GM15510 (cell line): ENCODE data around the gene TBCA.

Experiments
- POLR2A ChIP-seq: IDR thresholded peaks from 3 replicates; pipeline ENCODE4 v1.6.1; 2011; ENCODE audit warnings: borderline replicate concordance; ENCODE audit not compliant: insufficient read length; ENCODE audit errors: extremely low read depth

TBCA gene

DNA sequence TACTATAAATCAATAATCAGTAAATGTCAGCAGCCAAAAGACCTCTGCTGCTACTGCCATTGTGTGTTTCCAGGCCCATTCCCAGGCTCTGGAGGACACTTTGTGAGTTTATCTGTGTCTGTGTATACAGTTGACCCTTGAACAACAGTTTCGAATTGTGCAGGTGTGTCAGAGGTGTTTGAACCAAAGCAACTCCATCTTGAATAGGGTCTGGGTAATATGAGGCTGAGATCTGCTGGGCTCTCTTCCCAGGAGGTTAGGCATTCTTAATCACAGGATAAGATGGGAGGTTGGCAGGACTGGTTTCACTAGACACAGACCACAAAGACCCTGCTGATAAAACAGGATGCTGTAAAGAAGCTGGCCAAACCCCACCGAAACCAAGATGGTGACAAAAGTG, 2.3 kb upstream of the TBCA start:
- TF ChIP-seq POLR2A: no peak

DNA sequence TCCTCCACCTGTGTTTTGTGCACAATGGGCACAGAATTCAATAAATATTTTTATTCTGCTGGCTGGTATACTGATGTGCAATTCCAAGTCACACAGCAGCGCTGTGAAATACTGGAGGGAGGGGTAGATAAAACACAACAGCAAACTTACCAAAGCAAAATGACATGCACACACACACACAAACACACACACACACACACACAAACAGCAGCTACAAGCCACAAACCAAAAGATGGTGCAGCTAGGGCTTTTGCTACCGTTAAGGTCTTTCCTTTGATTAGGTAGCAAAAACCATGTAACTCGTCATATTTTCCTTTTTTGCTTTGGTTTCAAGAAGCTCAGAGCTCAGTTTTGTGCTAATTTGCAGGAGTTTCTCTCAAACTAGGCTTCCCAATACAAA, 1.8 kb upstream of the TBCA start:
- no peak for TF ChIP-seq POLR2A

DNA sequence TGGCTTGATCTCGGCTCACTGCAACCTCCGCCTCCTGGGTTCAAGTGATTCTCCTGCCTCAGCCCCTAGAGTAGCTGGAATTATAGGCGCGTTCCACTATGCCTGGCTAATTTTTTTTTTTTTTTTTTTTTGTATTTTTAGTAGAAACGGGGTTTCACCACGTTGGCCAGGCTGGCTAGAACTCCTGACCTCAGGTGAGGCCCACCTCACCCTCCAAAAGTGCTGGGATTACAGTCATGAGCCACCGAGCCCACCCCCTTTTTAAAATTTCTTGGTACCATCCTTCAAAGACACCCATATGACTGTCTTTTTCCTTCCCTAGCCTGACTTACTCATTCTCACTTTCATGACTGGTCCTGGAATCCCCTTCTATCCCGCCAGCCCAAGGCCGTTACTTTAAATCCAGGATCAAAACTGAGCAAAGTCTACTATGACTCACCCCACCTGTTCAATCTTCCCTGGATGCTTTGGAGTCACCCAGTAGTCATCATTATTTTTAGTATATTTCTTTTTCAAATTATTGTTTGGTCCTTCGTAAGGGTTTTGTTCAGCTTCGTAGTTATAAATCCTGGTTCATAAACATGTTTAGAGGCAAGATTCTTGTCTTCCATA, 1.2 kb upstream of the TBCA start:
- TF ChIP-seq POLR2A: no peak

DNA sequence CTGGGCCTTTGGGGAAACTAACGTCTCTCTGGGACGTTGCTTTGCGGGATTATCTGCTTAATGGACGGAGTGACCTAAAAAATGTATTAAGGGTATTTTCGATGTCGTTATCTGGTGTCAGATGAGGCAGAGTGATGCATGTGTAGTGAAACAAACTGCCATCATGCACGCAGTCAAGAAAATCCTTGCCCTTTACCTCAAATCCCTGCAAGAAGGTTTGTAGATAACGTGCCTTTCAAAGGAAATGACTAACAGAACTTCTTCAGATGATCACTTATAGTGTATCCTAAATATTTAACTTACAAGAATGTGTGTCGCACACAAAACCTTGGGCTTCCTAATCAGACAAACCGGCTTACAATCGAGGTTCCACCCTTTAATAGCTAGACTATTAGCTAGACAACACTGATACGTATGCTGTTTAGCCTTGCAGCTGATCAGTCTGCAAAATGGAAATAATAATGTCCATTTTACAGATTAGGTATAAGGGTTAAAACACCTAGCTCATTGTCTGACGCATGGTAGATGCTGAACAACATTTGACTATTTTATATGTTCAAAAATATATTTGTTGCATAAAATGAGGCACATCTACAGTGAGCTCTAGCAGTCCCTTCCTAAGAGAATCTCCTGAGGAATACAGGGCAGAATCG, 541 bp upstream of the TBCA start:
- no peak for TF ChIP-seq POLR2A

DNA sequence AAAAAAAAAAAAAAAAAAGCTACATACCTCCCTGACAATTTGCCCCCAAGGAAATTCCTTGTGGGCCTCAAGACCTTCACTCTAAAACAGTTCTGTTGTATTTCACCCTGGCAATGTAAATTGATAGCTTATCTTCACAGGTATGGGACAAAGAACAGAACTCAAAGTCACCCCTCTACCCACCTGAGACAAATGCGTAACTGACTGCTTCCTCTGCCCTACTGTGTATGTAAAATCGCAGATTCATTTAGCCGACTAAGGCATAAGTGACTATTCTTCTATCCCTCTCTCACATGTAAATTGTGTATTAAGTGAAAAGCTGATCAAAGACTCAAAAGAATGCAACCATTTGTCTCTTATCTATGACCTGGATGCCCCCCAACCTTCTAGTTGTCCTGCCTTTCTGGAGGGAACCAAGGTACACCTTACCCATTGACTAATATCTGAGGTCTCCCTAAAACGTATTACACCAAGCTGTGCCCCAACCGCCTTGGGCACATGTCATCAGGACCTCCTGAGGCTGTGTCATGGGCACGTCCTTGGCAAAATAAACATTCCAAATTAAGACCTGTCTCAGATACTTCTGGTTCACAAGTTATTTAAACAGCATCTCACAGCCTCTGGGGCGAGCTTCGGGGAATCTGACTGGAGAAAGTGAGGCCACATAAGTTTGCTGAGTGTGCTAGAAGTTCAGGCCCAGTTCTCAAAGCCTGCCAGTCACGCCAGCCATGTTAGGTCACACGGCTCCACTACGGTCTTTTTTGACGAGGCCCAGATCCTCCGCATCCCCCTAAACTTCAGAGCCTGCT, 954 bp downstream of the TBCA start:
- TF ChIP-seq POLR2A: no peak

DNA sequence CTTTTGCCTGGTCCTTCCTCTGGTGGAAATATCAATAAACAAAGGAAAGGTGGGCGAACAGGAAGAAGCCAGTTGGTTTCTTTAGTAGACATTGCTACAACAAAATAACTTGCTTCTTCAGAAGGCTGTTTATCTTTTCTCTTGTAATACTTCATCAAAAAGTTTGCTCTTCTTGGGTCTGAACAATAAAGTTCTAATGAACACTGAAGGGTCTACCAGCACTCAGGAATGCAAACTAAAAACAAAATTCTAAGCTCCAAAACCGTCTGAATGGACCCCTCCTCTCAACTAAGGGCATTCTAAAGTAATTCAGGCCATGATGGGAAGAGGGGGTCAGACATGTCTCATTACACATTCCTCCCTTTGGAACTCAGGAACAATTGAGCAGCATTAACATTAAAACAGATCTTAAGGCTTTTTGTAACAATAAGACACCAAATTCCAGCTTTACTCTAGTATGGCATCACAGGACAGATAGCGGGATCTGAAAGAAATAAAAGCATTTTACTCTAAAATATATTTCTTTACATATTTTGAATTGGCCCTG, 2.3 kb downstream of the TBCA start:
- no peak for TF ChIP-seq POLR2A

DNA sequence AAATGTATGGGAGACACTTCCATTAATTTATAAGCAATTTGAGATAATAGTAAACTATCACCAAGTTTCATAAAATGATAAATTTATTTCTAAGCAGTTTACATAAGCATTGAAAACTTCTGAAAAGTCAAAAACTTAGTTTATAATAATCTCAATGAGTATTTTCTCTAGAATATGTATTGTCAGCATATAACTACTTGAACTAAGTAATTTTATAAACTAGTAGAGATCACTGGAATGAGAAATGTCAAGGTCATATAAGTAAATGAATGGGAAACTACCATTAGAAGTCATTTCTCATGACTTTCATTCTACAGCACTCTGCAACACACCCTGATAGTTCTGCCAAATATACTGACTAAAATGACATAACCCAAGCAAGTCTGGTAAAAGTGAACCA, 3.4 kb downstream of the TBCA start:
- no peak for TF ChIP-seq POLR2A

DNA sequence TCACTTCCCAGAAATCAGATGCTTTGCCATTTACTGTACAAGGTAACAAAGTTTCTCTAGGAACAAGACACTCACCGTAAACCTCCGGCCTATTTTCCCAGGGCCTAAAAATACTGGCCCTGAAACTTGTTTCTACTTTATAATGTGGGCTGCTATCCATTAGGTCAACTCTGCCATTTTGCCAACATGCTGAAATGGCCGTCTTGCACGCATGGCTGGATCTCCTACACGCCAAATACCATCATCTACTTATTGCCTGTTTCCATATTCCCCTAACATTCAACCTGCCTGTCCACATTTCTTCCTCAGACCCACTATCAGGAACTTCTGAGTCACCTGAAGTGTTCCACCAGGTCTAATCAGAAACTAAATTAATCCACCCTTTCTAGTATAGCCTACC, 4.7 kb downstream of the TBCA start:
- TF ChIP-seq POLR2A: no peak

DNA sequence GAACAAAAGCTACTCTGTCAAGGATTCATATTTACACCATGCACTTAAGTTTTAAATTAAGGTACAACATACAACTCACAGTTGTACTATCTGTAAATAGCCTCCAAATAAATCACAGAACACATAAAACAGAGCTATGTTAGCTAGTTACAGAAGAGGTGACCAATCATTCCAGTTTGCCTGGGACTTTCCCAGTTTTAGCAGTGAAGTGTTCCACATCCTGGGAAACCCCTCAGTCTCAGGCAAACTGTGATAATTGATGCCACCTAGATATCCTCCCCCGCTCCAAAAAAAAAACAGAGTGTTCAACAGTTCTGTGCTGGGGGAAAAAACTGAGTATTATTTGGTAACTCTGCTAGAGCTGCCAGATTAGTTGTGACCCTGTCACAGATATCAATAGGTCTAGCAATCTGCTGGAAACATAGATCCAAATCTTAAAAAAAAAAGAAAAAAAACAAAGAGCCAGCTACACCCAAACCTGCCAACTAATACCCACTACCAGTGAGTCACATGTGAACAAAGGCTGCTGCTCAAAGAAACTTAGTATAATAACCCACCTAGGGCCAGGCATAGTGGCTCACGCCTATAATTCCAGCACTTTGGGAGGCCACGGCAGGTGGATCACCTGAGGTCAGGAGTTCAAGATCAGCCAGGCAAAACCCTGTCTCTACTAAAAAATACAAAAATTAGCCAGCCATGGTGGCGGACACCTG, 5.7 kb downstream of the TBCA start:
- no peak for TF ChIP-seq POLR2A

DNA sequence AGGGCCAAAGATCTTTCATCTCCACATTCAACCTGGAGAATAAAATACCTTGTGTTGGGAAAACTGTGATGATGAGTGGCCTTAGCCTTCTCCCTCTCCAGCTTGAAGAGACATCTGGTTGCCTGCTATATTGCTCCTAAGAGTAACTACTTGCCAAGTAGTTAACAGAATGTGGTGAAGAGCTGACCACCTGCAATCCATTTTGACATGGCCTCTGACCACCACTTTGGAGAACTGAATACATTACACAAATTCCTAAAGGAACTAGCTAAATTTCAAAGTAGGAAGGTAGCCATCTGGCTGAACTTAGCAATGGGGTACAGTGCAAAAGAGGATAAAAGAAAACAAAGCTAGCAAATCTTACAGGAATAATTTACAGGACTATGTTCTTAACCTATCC, 7.2 kb downstream of the TBCA start:
- TF ChIP-seq POLR2A: no peak

DNA sequence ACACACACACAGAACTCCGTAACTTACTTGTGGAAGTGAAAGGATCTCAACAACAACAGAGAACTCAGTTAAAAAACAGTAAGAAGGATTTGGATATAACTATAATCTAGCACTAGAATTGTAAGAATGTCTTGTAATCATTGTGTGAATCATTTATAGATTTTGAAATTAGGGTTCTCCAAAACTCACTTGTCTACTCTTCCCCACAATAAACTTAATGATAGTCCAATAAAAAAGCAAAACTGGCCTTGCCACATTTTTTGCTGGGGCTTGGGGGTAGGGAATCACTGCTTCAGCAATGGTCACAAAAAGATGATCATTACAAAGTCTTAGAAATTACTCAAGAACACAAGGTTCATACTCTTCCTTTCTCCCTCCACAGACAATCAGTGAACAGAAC, 8.8 kb downstream of the TBCA start:
- TF ChIP-seq POLR2A: no peak

DNA sequence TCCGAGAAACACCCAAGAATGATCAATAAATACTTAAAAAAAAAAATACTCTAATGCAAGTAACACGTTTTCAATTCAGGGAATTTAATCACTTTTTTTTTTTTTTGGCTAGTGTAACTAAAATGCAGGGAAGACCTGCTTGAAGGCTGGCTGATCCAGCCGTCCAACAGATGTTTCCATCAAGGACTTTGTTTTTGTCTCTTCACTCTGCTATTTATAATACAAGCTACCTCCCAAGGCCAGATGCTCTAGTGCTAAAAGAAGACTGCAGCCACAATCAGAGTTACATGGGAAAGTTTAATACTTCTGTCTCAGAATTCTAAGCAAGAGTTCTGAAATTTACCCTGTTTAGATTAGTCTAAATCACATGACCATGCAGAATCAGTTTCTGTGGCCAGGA, 14.5 kb downstream of the TBCA start:
- TF ChIP-seq POLR2A: no peak

DNA sequence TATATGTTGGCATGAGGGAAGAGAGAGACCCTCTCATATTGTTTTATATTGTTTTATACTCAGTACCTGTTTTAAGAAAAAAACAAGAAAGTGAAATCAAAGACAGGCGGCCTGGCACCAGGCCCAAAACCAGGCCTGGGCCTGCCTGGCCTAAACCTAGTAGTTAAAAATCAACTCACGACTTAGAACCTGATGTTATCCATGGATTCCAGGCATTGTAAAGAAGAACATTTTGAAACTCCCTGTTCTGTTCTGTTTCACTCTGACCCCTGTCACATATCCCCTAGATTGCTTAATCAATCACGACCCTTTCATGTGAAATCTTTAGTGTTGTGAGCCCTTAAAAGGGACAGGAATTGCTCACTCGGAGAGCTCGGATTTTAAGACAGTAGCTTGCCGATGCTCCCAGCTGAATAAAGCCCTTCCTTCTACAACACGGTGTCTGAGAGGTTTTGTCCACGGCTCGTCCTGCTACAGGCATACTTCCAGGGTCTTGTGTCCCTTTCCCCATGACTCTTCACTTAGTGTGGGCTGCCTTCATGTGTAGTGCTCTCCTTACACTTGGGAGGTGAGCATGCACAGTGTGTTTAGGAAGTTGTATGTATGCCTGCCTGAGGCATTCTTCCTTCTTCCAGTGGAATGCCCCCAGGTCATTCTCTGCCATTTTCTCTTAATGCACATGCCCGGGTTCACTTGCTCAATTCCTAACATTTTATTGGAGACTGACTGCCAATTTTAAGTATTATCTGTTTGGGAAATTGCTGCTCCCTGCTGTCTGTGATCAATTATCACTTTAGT, 17.8 kb downstream of the TBCA start:
- no peak for TF ChIP-seq POLR2A

DNA sequence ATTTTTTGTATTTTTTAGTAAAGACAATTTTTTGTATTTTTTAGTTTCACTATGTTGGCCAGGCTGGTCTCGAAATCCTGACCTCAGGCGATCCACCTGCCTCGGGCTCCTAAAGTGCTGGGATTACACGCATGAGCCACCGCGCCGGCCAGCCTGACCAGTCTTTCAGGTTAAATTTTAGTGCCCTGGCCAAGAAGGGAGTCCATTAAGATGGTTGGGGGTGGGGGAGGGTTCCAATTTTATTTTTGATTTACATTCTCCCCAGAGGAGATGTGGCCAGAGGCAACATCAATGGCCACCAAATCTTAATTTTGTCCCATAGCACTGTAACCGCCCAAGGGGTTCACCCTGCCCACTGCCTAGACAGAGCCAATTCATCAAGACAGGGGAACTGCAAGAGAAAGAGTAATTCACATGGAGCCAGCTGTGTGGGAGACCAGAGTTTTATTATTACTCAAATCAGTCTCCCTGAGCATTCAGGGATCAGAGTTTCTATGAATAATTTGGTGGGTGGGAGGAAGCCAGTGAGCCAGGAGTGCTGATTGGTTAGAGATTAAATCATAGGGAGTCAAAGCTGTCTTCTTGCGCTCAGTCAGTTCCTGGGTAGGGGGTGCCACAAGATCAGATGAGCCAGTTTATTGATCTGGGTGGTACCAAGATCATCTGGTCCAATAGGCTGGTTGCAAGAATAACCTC, 24.7 kb downstream of the TBCA start:
- TF ChIP-seq POLR2A: no peak
